ENCODE results near the gene CHEK1.
"Not testable (repeated sequence)": the region's sequence is repeated elsewhere in the genome, so short reads cannot be mapped to it uniquely, and the experiment has no call there.

Gene CHEK1

DNA sequence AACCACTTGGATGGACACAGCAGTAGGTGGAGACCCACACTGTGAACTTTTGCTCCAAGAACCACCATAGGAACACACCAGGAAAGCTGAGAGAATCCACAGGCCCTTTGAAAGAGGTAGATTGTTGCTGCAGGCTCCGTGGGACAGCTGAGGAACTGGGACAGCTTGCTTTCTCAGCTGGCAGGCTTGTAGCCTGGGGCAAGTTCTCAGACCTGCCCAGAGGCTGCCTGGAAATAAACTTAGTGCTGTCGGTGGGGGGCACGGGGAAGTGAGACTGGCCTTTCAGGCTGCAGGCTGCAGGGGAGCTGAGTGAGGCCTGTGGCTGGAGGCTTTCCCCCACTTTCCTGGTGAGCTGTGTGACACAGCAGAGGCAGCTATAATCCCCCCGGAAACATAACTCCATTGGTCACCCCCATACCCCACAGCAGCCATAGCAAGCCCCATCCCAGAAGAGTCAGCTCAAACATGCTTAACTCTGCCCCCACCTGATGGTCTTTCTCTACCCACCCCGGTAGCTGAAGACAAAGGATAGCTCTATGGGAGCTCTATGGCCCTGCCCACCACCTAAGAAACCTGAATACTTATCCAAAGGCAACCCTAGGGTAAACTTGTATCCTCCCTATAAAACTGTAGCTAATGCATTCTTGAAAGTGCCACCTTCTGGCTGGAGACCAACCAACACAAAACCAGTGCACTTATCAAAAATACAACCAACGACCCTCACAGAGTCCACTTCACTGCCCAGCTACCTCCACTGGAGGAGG lies 77.1 kb downstream of the CHEK1 start:
- DNase-seq, result no peak

DNA sequence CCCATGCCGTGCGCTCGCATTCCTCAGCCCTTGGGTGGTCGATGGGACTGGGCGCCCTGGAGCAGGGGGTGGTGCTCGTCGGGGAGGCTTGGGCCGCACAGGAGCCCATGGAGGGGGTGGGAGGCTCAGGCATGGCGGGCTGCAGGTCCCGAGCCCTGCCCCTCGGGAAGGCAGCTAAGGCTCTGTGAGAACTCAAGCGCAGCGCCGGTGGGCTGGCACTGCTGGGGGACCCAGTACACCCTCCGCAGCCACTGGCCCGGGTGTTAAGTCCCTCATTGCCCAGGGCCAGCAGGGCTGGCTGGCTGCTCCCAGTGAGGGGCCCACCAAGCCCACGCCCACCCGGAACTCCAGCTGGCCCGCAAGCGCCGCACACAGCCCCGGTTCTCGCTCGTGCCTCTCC lies 79.7 kb downstream of the CHEK1 start:
- not testable (repeated sequence) for DNase-seq

DNA sequence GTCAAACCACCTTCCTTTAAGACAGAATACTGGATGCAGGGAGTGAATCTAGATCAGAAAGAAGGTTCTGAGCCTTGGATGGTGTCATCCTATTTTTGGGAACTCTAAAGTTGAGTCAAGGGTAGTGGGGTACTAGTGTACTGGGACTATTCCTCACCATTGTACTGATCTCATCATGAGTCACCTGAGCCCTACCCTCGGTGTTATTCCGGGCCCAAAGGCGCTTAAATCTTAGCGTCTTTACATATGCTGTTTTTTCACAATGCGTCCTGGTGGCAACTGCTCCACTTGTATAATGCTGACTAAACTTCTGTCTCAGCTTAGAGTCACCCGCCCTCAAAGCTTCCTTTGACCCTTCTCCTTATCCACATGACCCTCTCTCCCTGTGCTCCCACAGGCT lies 95.8 kb downstream of the CHEK1 start:
- peak; percentile 31 for DNase-seq

DNA sequence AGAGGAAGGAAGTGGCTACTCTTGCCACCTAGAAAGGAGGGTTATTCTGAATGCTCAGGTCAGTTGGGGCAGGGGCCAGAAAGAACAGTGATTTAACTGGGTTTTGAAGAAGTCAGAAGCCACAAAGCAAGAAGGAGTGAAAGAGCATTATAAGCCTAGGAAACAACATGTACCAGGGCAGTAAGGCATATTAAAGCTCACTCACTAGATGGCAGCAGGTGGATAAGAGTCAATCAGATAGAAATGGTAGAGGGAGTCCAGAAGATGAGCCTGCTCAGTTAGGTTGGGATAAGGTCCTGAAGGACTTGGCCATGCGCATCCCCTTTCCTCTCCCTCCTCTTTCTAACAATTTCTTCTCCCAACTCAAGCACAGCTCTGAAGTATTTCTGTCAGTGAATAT lies 99.2 kb downstream of the CHEK1 start:
- DNase-seq, result peak; percentile 11
